ENCODE measurements around the gene NRROS. TPM values are rescaled to one million over a fixed set of nuclear protein-coding genes. Genes with fewer than 3 reads are reported as not detected.

The NRROS gene
- total RNA-seq, 1 experiment from 2014 or later, result 0.07 TPM

DNA sequence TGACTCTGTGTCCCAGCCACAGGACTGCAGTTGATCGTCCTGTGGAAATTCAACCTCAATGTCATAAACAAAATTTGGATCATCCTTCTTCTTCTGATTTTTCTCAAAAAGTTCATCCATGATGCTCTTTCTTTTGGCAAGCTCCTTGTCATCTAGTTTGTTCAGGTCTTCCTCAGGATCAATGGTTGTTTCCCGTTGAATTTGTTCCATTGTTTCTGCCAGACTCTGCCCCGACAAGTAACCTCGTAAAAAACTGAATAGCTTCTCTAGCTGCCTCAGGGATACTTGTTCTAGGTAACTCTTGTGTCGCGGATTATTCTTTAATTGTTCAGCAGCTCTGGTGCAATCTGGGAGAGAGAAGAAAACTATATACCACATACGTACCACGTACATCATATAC, 68.1 kb downstream of the NRROS start:
- Histone ChIP-seq H3F3A (ENCODE audit: low read length, unreplicated experiment) (no peaks in the 10 kb centered on the region), H3K4me1 (ENCODE audit: insufficient read depth, low read length) (peaks cover 16% of the 10 kb centered on the region), H3K9ac (ENCODE audit: low read length) (no peak overlapping the region), H3K9me2 (replicated peaks; ENCODE audit: low read length) (no peaks in the 10 kb centered on the region), H3K79me2 (ENCODE audit: low read length) (no peaks in the 10 kb centered on the region), H3K4me2 (ENCODE audit: low read length) (no peak overlapping the region), H3K27me3 (ENCODE audit: low read length) (no peaks in the 10 kb centered on the region), H3K36me3 (ENCODE audit: low read depth, low read length) (no peaks in the 10 kb centered on the region), H4K20me1 (ENCODE audit: low read length) (no peaks in the 10 kb centered on the region), H2AFZ (ENCODE audit: low read length) (no peak overlapping the region), H3K27ac (ENCODE audit: low read length) (no peak overlapping the region), H3K4me3 (ENCODE audit: low read length) (no peak overlapping the region), H3K9me3 (ENCODE audit: low read length) (no peaks in the 10 kb centered on the region)
- ChIA-PET POLR2A (ENCODE audit: unreplicated experiment) (no interaction called here), CTCF (no interaction called here)
- no peak for TF ChIP-seq EZH2 (IDR thresholded peaks at IDR 0.05; ENCODE audit: low read length, unreplicated experiment)
- no peak for TF ChIP-seq EZH2phosphoT487 (IDR thresholded peaks at IDR 0.05; ENCODE audit: borderline replicate concordance, low read length)
- TF ChIP-seq, protein P1, sequence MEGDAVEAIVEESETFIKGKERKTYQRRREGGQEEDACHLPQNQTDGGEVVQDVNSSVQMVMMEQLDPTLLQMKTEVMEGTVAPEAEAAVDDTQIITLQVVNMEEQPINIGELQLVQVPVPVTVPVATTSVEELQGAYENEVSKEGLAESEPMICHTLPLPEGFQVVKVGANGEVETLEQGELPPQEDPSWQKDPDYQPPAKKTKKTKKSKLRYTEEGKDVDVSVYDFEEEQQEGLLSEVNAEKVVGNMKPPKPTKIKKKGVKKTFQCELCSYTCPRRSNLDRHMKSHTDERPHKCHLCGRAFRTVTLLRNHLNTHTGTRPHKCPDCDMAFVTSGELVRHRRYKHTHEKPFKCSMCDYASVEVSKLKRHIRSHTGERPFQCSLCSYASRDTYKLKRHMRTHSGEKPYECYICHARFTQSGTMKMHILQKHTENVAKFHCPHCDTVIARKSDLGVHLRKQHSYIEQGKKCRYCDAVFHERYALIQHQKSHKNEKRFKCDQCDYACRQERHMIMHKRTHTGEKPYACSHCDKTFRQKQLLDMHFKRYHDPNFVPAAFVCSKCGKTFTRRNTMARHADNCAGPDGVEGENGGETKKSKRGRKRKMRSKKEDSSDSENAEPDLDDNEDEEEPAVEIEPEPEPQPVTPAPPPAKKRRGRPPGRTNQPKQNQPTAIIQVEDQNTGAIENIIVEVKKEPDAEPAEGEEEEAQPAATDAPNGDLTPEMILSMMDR (conservative IDR thresholded peaks at IDR 0.05; ENCODE audit: low read depth, low read length), result no peak
- ATAC-seq (no peak), DNase-seq (no peak)
- no TSS peak for BruUV-seq (replicated peaks)
- intact Hi-C loops (cut with micrococcal nuclease), result no loop called here

DNA sequence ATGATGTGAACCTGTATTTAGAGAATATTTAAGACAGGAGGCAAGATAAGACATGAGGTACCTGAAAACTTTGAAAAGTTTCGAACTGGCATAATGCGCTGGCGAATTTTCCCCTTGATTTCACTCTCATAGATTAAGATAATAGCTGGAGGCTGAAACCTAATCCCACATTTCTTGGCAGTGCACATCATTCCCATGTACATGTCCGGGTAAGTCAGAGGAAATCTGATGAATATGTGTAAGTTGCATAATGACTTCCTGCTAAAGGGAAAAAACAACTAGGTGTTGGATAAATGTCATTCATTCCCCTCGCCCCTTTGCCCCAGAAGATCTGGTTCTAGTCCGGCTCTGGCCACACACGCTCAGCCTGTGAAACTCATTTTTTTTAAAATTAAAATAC, 69.0 kb downstream of the NRROS start:
- no peak overlapping the region for H3K4me2 ChIP-seq (ENCODE audit: low read length)
- CTCF ChIA-PET, result no interaction called here
- TF ChIP-seq EZH2 (IDR thresholded peaks at IDR 0.05; ENCODE audit: low read length, unreplicated experiment) (no peak), EZH2phosphoT487 (IDR thresholded peaks at IDR 0.05; ENCODE audit: borderline replicate concordance, low read length) (no peak)
- no peak overlapping the region for H3K4me3 ChIP-seq (ENCODE audit: low read length)
- intact Hi-C loops (cut with micrococcal nuclease), result no loop called here
- H2AFZ ChIP-seq (ENCODE audit: low read length), result no peak overlapping the region
- no peak overlapping the region for H3K27ac ChIP-seq (ENCODE audit: low read length)
- no peak overlapping the region for H3K9ac ChIP-seq (ENCODE audit: low read length)
- POLR2A ChIA-PET (ENCODE audit: unreplicated experiment), result no interaction called here
- no TSS peak for BruUV-seq (replicated peaks)
- H3K27me3 ChIP-seq (ENCODE audit: low read length), result no peaks in the 10 kb centered on the region
- H3K9me2 ChIP-seq (replicated peaks; ENCODE audit: low read length), result no peaks in the 10 kb centered on the region
- no peaks in the 10 kb centered on the region for H3K36me3 ChIP-seq (ENCODE audit: low read depth, low read length)
- H3K9me3 ChIP-seq (ENCODE audit: low read length), result no peaks in the 10 kb centered on the region
- peaks cover 7% of the 10 kb centered on the region for H3K79me2 ChIP-seq (ENCODE audit: low read length)
- H3F3A ChIP-seq (ENCODE audit: low read length, unreplicated experiment), result no peaks in the 10 kb centered on the region
- no peak for ATAC-seq
- peaks cover 16% of the 10 kb centered on the region for H3K4me1 ChIP-seq (ENCODE audit: insufficient read depth, low read length)
- peak; percentile 46 for DNase-seq
- H4K20me1 ChIP-seq (ENCODE audit: low read length), result no peaks in the 10 kb centered on the region

Other genes starting within 250 kb of the NRROS start
- gene UBXN7, start 207.3 kb upstream of the NRROS start, total RNA-seq (2014; rRNA removed), result 10.2 and 10.5 TPM in 2 replicates
- 12.8 and 13.8 TPM in 2 replicates for gene RNF168, start 135.9 kb upstream of the NRROS start, total RNA-seq (2014; rRNA removed)
- not detected in 2 replicates for gene SMCO1, start 124.3 kb upstream of the NRROS start, total RNA-seq (2014; rRNA removed)
- gene WDR53, start 71.1 kb upstream of the NRROS start, total RNA-seq (2014; rRNA removed), result 11.7 and 17.4 TPM in 2 replicates
- 20.8 and 22.3 TPM in 2 replicates for gene FBXO45, start 71.0 kb upstream of the NRROS start, total RNA-seq (2014; rRNA removed)
- gene CEP19, start 72.6 kb downstream of the NRROS start, total RNA-seq (2014; rRNA removed), result 2.6 and 3.2 TPM in 2 replicates
- gene PIGX, start 72.7 kb downstream of the NRROS start, total RNA-seq (2014; rRNA removed), result 22.5 and 30.3 TPM in 2 replicates
- 32.6 and 53.8 TPM in 2 replicates for gene PAK2, start 100.2 kb downstream of the NRROS start, total RNA-seq (2014; rRNA removed)
- 31.4 and 34.2 TPM in 2 replicates for gene SENP5, start 228.2 kb downstream of the NRROS start, total RNA-seq (2014; rRNA removed)

Data from PC-3 (cell line).